ENCODE data around the gene SH2D3A. TPM values are rescaled to one million over a fixed set of nuclear protein-coding genes. Genes with fewer than 3 reads are reported as not detected.

The SH2D3A gene
- polyA plus RNA-seq, 3 donors, result 0.11 TPM; not detected in 2

- no peak for TF ChIP-seq CTCF (IDR thresholded peaks at IDR 0.05)
- Mint-ChIP-seq H3K4me1 (peaks cover 70% of the 10 kb centered on the region), H3K4me3 (peak overlapping the region; percentile 37 to 84), H3K27ac (peak overlapping the region in 3 of 7 donors; percentile 13 to 75 (median 51)), H3K27me3 (ENCODE audit: low read depth in 3 of 3) (peaks cover 3 to 11% (median 3%) of the 10 kb centered on the region in 3 donors), H3K9me3 (peaks cover 0 to 8% (median 2%) of the 10 kb centered on the region in 7 donors), H3K36me3 (no peaks in the 10 kb centered on the region)
- Histone ChIP-seq H3K4me1 (ENCODE audit: control insufficient read depth in 1 of 2, insufficient read depth in 2 of 2, low read length in 2 of 2) (peaks cover 64 to 77% of the 10 kb centered on the region in 2 donors), H3K27me3 (ENCODE audit: control insufficient read depth in 2 of 2, insufficient read depth in 2 of 2, low read length in 2 of 2) (no peaks in the 10 kb centered on the region), H3K27ac (ENCODE audit: low read depth in 1 of 2, low read length in 2 of 2) (no peak overlapping the region), H4K20me1 (ENCODE audit: insufficient read depth, low read length) (no peaks in the 10 kb centered on the region), H3K9ac (ENCODE audit: insufficient read depth, low read length, poor library complexity, severe bottlenecking) (no peak overlapping the region), H2AFZ (ENCODE audit: insufficient read depth, low read depth, low read length, poor library complexity, severe bottlenecking) (no peak overlapping the region), H3K9me3 (replicated peaks in 1 of 2; ENCODE audit: control insufficient read depth in 1 of 2, insufficient read depth in 1 of 2, low read length in 2 of 2) (no peaks in the 10 kb centered on the region), H3K4me2 (replicated peaks; ENCODE audit: extremely low read depth, low read length, poor library complexity, severe bottlenecking) (peak overlapping the region; percentile 52), H3K79me2 (ENCODE audit: insufficient read depth, low read length) (no peaks in the 10 kb centered on the region), H3K4me3 (replicated peaks in 1 of 3; ENCODE audit: low read depth in 2 of 3, low read length in 3 of 3) (peak overlapping the region in 1 of 3 experiments; percentile 42), H3K36me3 (replicated peaks in 1 of 2; ENCODE audit: control insufficient read depth in 1 of 2, insufficient read depth in 2 of 2, low read length in 2 of 2) (no peaks in the 10 kb centered on the region)
- intact Hi-C loops (cut with micrococcal nuclease), result loop anchor here in 1 of 2 donors (5.0 kb wide), 1 partner anchor 36 kb away; no protein-coding TSS in a partner anchor
- DNase-seq, result no peak
- 28% methylated on average over 8 of the region's 13 CpGs for WGBS (ENCODE audit: insufficient coverage)
Measured at GRCh38 chr19:6723108-6723618, 44.1 kb downstream of the SH2D3A start.

- Mint-ChIP-seq H3K4me1 (peaks cover 61% of the 10 kb centered on the region), H3K27ac (peak overlapping the region in 2 of 7 donors; percentile 3 to 15), H3K36me3 (no peaks in the 10 kb centered on the region), H3K9me3 (peaks cover 0 to 8% (median 2%) of the 10 kb centered on the region in 7 donors), H3K27me3 (ENCODE audit: low read depth in 3 of 3) (peaks cover 5 to 15% (median 11%) of the 10 kb centered on the region in 3 donors), H3K4me3 (no peak overlapping the region)
- Histone ChIP-seq H3K27ac (ENCODE audit: low read depth in 1 of 2, low read length in 2 of 2) (no peak overlapping the region), H3K4me2 (replicated peaks; ENCODE audit: extremely low read depth, low read length, poor library complexity, severe bottlenecking) (no peak overlapping the region), H4K20me1 (ENCODE audit: insufficient read depth, low read length) (no peaks in the 10 kb centered on the region), H3K4me3 (replicated peaks in 1 of 3; ENCODE audit: low read depth in 2 of 3, low read length in 3 of 3) (no peak overlapping the region), H3K36me3 (replicated peaks in 1 of 2; ENCODE audit: control insufficient read depth in 1 of 2, insufficient read depth in 2 of 2, low read length in 2 of 2) (no peaks in the 10 kb centered on the region), H2AFZ (ENCODE audit: insufficient read depth, low read depth, low read length, poor library complexity, severe bottlenecking) (no peak overlapping the region), H3K9me3 (replicated peaks in 1 of 2; ENCODE audit: control insufficient read depth in 1 of 2, insufficient read depth in 1 of 2, low read length in 2 of 2) (no peaks in the 10 kb centered on the region), H3K27me3 (ENCODE audit: control insufficient read depth in 2 of 2, insufficient read depth in 2 of 2, low read length in 2 of 2) (no peaks in the 10 kb centered on the region), H3K9ac (ENCODE audit: insufficient read depth, low read length, poor library complexity, severe bottlenecking) (no peak overlapping the region), H3K79me2 (ENCODE audit: insufficient read depth, low read length) (no peaks in the 10 kb centered on the region), H3K4me1 (ENCODE audit: control insufficient read depth in 1 of 2, insufficient read depth in 2 of 2, low read length in 2 of 2) (peaks cover 57 to 67% of the 10 kb centered on the region in 2 donors)
- no peak for TF ChIP-seq CTCF (IDR thresholded peaks at IDR 0.05)
- DNase-seq, result no peak
- intact Hi-C loops (cut with micrococcal nuclease), result loop anchor here in 1 of 2 donors (5.0 kb wide), 1 partner anchor 34 kb away; no protein-coding TSS in a partner anchor
- WGBS (ENCODE audit: insufficient coverage), result 20% methylated on average over 1 of the region's 5 CpGs
Measured at GRCh38 chr19:6721773-6722172, 45.5 kb downstream of the SH2D3A start.

Data from CD14-positive monocyte (primary cell).